Breast epithelium (tissue), 4 donors: ENCODE data around the gene LTB4R. TPM values are rescaled to one million over a fixed set of nuclear protein-coding genes. Genes with fewer than 3 reads are reported as not detected.

Experiments used
- DNase-seq, 2 donors: peaks; one replicate each; pipeline ENCODE4 v3.0.0-alpha.2; 2019; ENCODE audit warnings: low spot score in 2 of 2
- H3K27ac ChIP-seq, 2 donors: fragments of 200-600 bp; sonication (generic) in 1 of 2; one replicate each; pipeline ENCODE4 v1.5.1; 2016 to 2019; ENCODE audit warnings: mild to moderate bottlenecking in 1 of 2
- H3K27me3 ChIP-seq, 2 donors: fragments of 200-600 bp; sonication (generic) in 1 of 2; one replicate each; pipeline versions ENCODE4 v1.5.1 to v1.6.0; 2017 to 2019; ENCODE audit warnings: control low read depth in 1 of 2, mild to moderate bottlenecking in 1 of 2
- H3K36me3 ChIP-seq: fragments of 200-600 bp; one replicate; pipeline ENCODE4 v1.5.1; 2019
- H3K4me1 ChIP-seq, 2 donors: fragments of 200-600 bp; sonication (generic); one replicate each; pipeline ENCODE4 v1.5.1; 2016 to 2019; ENCODE audit warnings: control low read depth in 1 of 2
- H3K4me3 ChIP-seq, 3 donors: fragments of 200-600 bp; sonication (generic); 1 replicate in 2 of 3; 2 replicates in 1 of 3; pipeline ENCODE4 v1.5.1; 2016 to 2019; ENCODE audit warnings: mild to moderate bottlenecking in 3 of 3, moderate library complexity in 2 of 3
- H3K9me3 ChIP-seq, 2 donors: fragments of 200-600 bp; sonication (generic) in 1 of 2; one replicate each; pipeline ENCODE4 v1.5.1; 2016 to 2019; ENCODE audit warnings: control low read depth in 1 of 2
- POLR2A ChIP-seq: fragments of 450-650 bp; IDR thresholded peaks from one replicate; pipeline ENCODE4 v1.6.1; 2016; ENCODE audit warnings: antibody characterized with exemption, mild to moderate bottlenecking, moderate library complexity
- POLR2AphosphoS5 ChIP-seq, 3 donors: sonication (generic); formaldehyde crosslinking; IDR thresholded peaks; one replicate each; pipeline ENCODE4 v1.6.1; 2017; ENCODE audit warnings: antibody characterized with exemption in 3 of 3
- intact Hi-C: fragments of 100-400 bp; cut with DNase I; formaldehyde crosslinking; loops from one replicate; pipeline ENCODE4 v1.15.1; 2023; ENCODE audit warnings: low total_unique reads
- total RNA-seq, 3 donors: library from RNA; depleted of rRNA; stranded (reverse); fragments of >200 nt; gene quantifications; one replicate each; pipeline ENCODE4 v1.1.0, GENCODE V29; 2016
- TF ChIP-seq, protein P1 (sequence below), 3 donors: fragments of 450-650 bp; IDR thresholded peaks; one replicate each; pipeline ENCODE4 v1.5.1; 2016 to 2017; ENCODE audit warnings: antibody characterized with exemption in 3 of 3, mild to moderate bottlenecking in 3 of 3, moderate library complexity in 3 of 3

Gene LTB4R
- total RNA-seq, 3 donors from 2014 or later, result 5.7 to 18.4 (median 12.8) TPM

DNA sequence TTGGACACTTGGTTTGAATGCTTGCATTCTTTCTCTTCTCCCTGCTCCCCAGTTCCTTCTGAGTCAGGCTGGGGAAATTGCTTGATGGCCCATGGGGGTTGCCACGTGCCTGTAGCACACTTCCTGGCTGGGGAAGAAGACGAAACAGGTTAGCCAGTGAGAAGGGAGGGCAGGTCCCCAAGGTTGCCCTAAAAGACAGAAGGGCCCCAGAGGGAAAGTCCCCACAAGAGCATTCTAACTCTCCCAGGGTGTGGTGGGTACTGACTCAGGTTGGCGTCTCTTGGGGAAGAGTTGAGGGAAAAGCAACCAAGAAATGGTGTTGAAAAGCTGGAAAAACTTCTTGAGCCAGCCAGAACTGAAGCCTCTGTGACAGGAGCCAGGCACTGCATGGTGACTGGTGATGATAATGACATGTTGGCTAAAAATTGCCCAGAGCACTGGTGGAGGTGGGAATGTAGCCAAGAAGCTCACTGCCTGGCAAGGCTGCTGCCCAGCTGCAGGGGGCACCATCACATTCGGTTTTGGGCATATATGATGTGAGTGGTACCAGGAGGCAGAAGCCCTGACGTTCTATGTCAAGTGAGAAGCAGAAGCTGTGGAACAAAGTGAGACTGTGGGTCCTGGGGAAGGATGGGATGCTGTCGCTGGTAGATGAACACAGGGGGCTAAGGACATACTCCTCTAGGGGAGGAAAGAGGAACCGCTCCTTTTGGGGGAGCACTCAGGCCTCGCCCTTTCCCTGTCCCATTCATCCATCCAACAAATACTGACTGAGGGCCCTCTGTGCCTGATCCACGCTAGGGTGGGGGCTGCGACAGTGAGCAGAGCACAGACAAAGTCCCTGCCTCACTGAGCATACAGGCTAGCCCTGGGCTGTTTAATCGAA lies 31.8 kb upstream of the LTB4R start:
- Histone ChIP-seq H3K9me3 (no peaks in the 10 kb centered on the region), H3K27ac (peak overlapping the region in 1 of 2 donors; percentile 38), H3K4me1 (no peaks in the 10 kb centered on the region), H3K4me3 (no peak overlapping the region), H3K36me3 (no peaks in the 10 kb centered on the region), H3K27me3 (no peaks in the 10 kb centered on the region)
- TF ChIP-seq POLR2AphosphoS5 (IDR thresholded peaks at IDR 0.05) (no peak), POLR2A (no peak)
- TF ChIP-seq, protein P1, sequence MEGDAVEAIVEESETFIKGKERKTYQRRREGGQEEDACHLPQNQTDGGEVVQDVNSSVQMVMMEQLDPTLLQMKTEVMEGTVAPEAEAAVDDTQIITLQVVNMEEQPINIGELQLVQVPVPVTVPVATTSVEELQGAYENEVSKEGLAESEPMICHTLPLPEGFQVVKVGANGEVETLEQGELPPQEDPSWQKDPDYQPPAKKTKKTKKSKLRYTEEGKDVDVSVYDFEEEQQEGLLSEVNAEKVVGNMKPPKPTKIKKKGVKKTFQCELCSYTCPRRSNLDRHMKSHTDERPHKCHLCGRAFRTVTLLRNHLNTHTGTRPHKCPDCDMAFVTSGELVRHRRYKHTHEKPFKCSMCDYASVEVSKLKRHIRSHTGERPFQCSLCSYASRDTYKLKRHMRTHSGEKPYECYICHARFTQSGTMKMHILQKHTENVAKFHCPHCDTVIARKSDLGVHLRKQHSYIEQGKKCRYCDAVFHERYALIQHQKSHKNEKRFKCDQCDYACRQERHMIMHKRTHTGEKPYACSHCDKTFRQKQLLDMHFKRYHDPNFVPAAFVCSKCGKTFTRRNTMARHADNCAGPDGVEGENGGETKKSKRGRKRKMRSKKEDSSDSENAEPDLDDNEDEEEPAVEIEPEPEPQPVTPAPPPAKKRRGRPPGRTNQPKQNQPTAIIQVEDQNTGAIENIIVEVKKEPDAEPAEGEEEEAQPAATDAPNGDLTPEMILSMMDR (IDR thresholded peaks at IDR 0.05), result no peak
- intact Hi-C loops, result no loop called here
- no peak for DNase-seq

DNA sequence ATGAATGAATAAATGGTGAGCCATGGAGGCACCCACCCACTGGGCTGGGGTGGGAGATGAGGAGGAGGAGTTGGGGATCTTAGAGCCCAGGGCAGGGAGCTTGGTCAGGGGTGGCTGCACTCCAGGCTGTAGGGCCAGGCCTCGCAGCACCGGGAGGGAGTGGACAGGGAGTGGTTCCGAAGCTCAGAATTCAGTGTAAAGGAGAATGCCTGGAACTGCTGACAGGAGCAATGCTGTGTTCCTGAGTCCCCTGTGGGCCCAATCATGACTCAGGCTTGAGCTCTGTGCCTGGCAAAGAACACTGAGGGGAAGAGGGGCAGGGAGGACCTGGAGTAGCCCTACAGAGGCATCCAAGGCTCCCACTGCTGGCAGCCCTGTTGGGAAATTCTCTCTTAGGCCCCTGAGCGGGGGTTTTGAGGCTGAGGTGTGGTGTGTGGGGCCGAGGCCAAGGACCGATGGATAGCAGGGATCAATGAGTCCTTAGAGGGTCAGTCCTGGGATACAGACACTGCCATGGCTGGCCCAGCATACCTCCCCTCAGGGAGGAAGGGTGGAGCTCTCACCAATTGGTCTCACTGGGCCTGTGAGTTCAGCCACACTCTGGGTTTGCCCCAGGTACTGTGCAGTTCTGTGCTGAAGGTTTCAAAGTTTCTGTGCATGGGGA lies 30.4 kb upstream of the LTB4R start:
- TF ChIP-seq POLR2AphosphoS5 (IDR thresholded peaks at IDR 0.05) (no peak), POLR2A (no peak)
- TF ChIP-seq, protein P1 (IDR thresholded peaks at IDR 0.05), result no peak
- no peaks in the 10 kb centered on the region for H3K4me1 ChIP-seq
- DNase-seq, result no peak
- H3K4me3 ChIP-seq, result no peak overlapping the region
- no peaks in the 10 kb centered on the region for H3K9me3 ChIP-seq
- intact Hi-C loops, result no loop called here
- no peak overlapping the region for H3K27ac ChIP-seq
- no peaks in the 10 kb centered on the region for H3K36me3 ChIP-seq
- no peaks in the 10 kb centered on the region for H3K27me3 ChIP-seq

DNA sequence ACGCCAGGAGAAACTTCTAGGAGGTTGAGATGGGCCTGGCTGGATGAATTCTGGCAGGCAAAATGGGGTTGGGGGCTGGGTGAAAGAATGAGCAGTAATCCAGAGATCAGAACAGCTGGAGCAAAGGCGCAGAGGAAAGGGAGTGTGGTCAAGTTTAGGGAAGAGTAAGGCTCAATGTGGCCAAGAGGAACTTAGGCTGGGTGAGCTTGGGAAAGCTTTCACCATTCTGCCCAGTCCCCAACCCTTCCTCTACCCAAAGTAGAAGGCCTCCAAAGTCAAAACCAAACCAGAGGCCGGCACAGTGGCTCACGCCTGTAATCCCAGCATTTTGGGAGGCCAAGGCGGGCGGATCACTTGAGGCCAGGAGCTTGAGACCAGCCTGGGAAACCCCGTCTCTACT lies 29.7 kb upstream of the LTB4R start:
- Histone ChIP-seq H3K27me3 (no peaks in the 10 kb centered on the region), H3K4me1 (no peaks in the 10 kb centered on the region), H3K9me3 (no peaks in the 10 kb centered on the region), H3K27ac (no peak overlapping the region), H3K4me3 (no peak overlapping the region), H3K36me3 (no peaks in the 10 kb centered on the region)
- no peak for DNase-seq
- TF ChIP-seq, protein P1 (IDR thresholded peaks at IDR 0.05), result no peak
- no peak for TF ChIP-seq POLR2A
- intact Hi-C loops, result no loop called here

DNA sequence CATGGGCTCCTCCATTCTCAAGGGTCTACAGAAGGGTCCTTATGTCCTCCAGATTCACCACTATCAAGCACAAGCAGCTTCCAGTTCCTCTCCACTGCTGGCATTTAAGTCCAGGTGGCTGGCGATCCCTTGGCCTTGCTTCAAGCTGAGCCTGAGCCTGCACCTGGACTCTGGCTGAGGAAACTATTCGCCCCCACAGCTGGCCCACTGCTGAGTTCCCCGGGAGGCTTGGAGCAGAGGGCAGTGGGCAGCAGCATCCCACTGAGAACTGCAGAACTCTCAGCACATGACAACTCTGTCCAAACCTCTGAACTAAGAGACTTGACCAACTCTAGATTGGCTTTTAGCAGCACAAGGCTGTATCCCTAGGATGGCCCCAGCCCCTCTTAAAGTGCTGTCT lies 28.6 kb upstream of the LTB4R start:
- TF ChIP-seq POLR2AphosphoS5 (IDR thresholded peaks at IDR 0.05) (no peak), POLR2A (no peak)
- TF ChIP-seq, protein P1 (IDR thresholded peaks at IDR 0.05), result no peak

More for the DNA sequence above, 28.6 kb upstream of the LTB4R start:
- Histone ChIP-seq H3K27ac (no peak overlapping the region), H3K9me3 (no peaks in the 10 kb centered on the region), H3K27me3 (no peaks in the 10 kb centered on the region), H3K4me1 (no peaks in the 10 kb centered on the region), H3K36me3 (no peaks in the 10 kb centered on the region), H3K4me3 (no peak overlapping the region)
- DNase-seq, result no peak
- intact Hi-C loops, result no loop called here
